HepG2 (cell line): Measurements from ENCODE around the gene CYBC1. TPM values are rescaled to one million over a fixed set of nuclear protein-coding genes. Genes with fewer than 3 reads are reported as not detected.
A peak's percentile ranks its signal among the peaks of the same experiment; 100 is the strongest.

ENCODE experiments used
- AHR ChIP-seq: IDR thresholded peaks from 2 replicates; pipeline ENCODE4 v1.6.1; 2018; ENCODE audit warnings: missing genetic modification reagents, missing compliant biosample characterization
- ATF4 ChIP-seq, 2 experiments: fragments of 450-650 bp in 1 of 2; sonication (generic) in 1 of 2; formaldehyde crosslinking; IDR thresholded peaks; 2 replicates each; pipeline versions ENCODE4 v1.5.0 to v1.8.0; 2020 to 2022; ENCODE audit warnings: mild to moderate bottlenecking in 1 of 2, missing genetic modification reagents in 1 of 2
- EED ChIP-seq: sonication (generic); formaldehyde crosslinking; IDR thresholded peaks from 2 replicates; pipeline ENCODE4 v1.5.0; 2020; ENCODE audit warnings: mild to moderate bottlenecking, missing genetic modification reagents
- FOXK1 ChIP-seq: sonication (generic); formaldehyde crosslinking; IDR thresholded peaks from 2 replicates; pipeline ENCODE4 v1.4.0; 2020; ENCODE audit warnings: low read depth, missing genetic modification reagents, borderline replicate concordance
- HES4 ChIP-seq: sonication (generic); formaldehyde crosslinking; IDR thresholded peaks from 2 replicates; pipeline ENCODE4 v1.9.0; 2021; ENCODE audit warnings: mild to moderate bottlenecking, missing genetic modification reagents, borderline replicate concordance
- POGZ ChIP-seq: sonication (generic); formaldehyde crosslinking; IDR thresholded peaks from 2 replicates; pipeline ENCODE4 v1.4.0; 2020; ENCODE audit warnings: mild to moderate bottlenecking, missing genetic modification reagents
- RXRB ChIP-seq: IDR thresholded peaks from 2 replicates; pipeline ENCODE4 v1.6.1; 2016; ENCODE audit warnings: borderline replicate concordance, missing genetic modification reagents, missing compliant biosample characterization
- SATB2 ChIP-seq: sonication (generic); formaldehyde crosslinking; IDR thresholded peaks from 2 replicates; pipeline ENCODE4 v1.5.0; 2020; ENCODE audit warnings: missing genetic modification reagents
- SMAD1 ChIP-seq: sonication (generic); formaldehyde crosslinking; IDR thresholded peaks from 2 replicates; pipeline ENCODE4 v1.4.0; 2020; ENCODE audit warnings: missing genetic modification reagents, low read depth, mild to moderate bottlenecking, borderline replicate concordance
- SMARCC2 ChIP-seq: fragments of 450-650 bp; IDR thresholded peaks from 2 replicates; pipeline ENCODE4 v1.6.1; 2017; ENCODE audit warnings: antibody characterized with exemption, mild to moderate bottlenecking
- SRF ChIP-seq: IDR thresholded peaks from 2 replicates; pipeline ENCODE4 v1.6.1; 2011; ENCODE audit warnings: mild to moderate bottlenecking, low read depth, low read length, moderate library complexity
- ZBTB38 ChIP-seq: sonication (generic); formaldehyde crosslinking; IDR thresholded peaks from 2 replicates; pipeline ENCODE4 v1.5.1; 2020; ENCODE audit warnings: mild to moderate bottlenecking, missing genetic modification reagents
- ZNF160 ChIP-seq: sonication (generic); formaldehyde crosslinking; IDR thresholded peaks from 2 replicates; pipeline ENCODE4 v1.8.0; 2022; ENCODE audit warnings: mild to moderate bottlenecking, inconsistent platforms, missing genetic modification reagents
- ZNF350 ChIP-seq: sonication (generic); formaldehyde crosslinking; IDR thresholded peaks from 2 replicates; pipeline ENCODE4 v1.4.0; 2020; ENCODE audit warnings: mild to moderate bottlenecking, low read depth, missing genetic modification reagents, borderline replicate concordance
- ZNF598 ChIP-seq: sonication (generic); formaldehyde crosslinking; IDR thresholded peaks from 2 replicates; pipeline ENCODE4 v1.5.1; 2020; ENCODE audit warnings: mild to moderate bottlenecking, missing genetic modification reagents, borderline replicate concordance
- ZNF720 ChIP-seq: sonication (generic); formaldehyde crosslinking; IDR thresholded peaks from 2 replicates; pipeline ENCODE4 v1.4.0; 2020; ENCODE audit warnings: missing genetic modification reagents
- ZSCAN5A ChIP-seq: sonication (generic); formaldehyde crosslinking; IDR thresholded peaks from 2 replicates; pipeline ENCODE4 v1.8.0; 2022; ENCODE audit warnings: mild to moderate bottlenecking, missing genetic modification reagents, borderline replicate concordance
- polyA plus RNA-seq, 8 experiments: library from polyadenylated mRNA; depleted of rRNA in 3 of 8; stranded (reverse) in 7 of 8; unstranded in 1 of 8; fragments of >200 nt; fragmentation: Illumina TruSeq in 4 of 8; extraction: Trizol in 4 of 8; gene quantifications; 2 replicates each; pipeline versions ENCODE4 v1.2.1 to v1.2.3, GENCODE V29; 2011 to 2016; ENCODE audit warnings: low read depth in 4 of 8, missing spikeins in 1 of 8, mixed read lengths in 1 of 8; ENCODE audit not compliant: insufficient read depth in 1 of 8
- total RNA-seq, 5 experiments: library from RNA; depleted of rRNA; stranded (reverse); fragments of >200 nt; fragmentation: Illumina TruSeq; extraction: Trizol; gene quantifications; 2 replicates each; pipeline ENCODE4 v1.2.3, GENCODE V29; 2016; ENCODE audit warnings: low read depth in 1 of 5
- TF ChIP-seq, protein P1 (sequence below): sonication (generic); formaldehyde crosslinking; IDR thresholded peaks from 2 replicates; pipeline ENCODE4 v1.8.0; 2022; ENCODE audit warnings: mild to moderate bottlenecking, missing genetic modification reagents
- TF ChIP-seq, protein P2 (sequence below): IDR thresholded peaks from 2 replicates; pipeline ENCODE4 v1.6.1; 2016; ENCODE audit warnings: missing biosample characterization, missing genetic modification reagents, low read depth
- TF ChIP-seq, protein P3 (sequence below): sonication (generic); formaldehyde crosslinking; IDR thresholded peaks from 2 replicates; pipeline ENCODE4 v1.8.1; 2023; ENCODE audit warnings: mild to moderate bottlenecking, missing genetic modification reagents, borderline replicate concordance
- TF ChIP-seq, protein P4 (sequence below): sonication (generic); formaldehyde crosslinking; IDR thresholded peaks from 2 replicates; pipeline ENCODE4 v1.9.0; 2021; ENCODE audit warnings: missing genetic modification reagents, borderline replicate concordance

CYBC1 gene
- total and polyA plus RNA-seq, 2 of the 13 experiments (the other 11 are each of a cell fraction or from before 2014, with no cell fraction given): 43.4 to 44.1 TPM

DNA sequence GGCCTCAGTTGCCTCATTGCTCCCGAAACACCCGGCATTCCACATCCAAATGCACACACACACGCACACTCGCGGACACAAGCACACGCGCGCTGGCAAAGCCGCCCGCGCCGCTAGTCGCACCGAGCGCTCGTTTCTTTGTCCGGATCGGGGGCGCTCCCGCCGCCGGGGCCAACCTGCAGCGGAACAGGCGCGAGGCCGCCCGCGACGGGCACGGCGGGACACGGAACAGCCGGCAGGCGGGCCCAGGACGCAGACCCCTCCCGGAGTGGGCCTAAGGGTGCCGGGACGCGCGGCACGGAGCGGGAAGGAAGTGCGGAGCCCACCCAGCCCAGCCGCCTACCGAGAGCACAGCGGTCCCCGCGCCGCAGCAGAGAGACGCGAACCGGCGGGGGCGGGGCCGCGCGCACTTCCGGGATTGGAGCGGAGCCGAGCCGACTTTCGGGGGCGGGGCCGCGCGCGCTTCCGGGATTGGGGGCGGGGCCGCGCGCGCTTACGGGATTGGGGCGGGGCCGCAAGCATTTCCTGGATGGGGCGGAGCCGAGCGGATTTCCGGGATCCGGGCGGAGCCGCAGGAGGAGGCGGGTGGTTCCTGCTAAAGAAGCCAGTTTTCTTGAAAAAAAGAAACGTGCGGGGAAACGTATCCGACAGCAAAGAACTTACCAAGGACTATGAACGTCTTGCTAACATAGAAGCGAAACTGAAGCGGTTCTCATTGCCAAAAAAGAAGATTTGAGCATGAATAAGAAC is at the start of gene CYBC1 (continued):
- TF ChIP-seq HES4 (peak; percentile 81; the same call in 1 of the 2 replicates), FOXK1 (CRISPR knock-in tag) (peak; percentile 59; the same call in 1 of the 2 replicates), SRF (no peak), SMARCC2 (no peak), ATF4 (CRISPR knock-in tag; IDR thresholded peaks at IDR 0.05) (peak in 1 of 2 experiments; percentile 39; a peak in 1 of 4 replicates), ZBTB38 (CRISPR knock-in tag) (peak; percentile 90), ZNF720 (CRISPR knock-in tag) (no peak), ZNF350 (CRISPR knock-in tag) (no peak), ZNF160 (CRISPR knock-in tag) (peak; percentile 83; the same call in 1 of the 2 replicates), SATB2 (0 out of 2 replicates have a peak, but pooled peaks have one; percentile 24), ZNF598 (CRISPR knock-in tag) (peak; percentile 71), EED (peak; percentile 78; the same call in 1 of the 2 replicates), POGZ (CRISPR knock-in tag) (peak; percentile 50), ZSCAN5A (peak; percentile 68), SMAD1 (CRISPR knock-in tag) (0 out of 2 replicates have a peak, but pooled peaks have one; percentile 38), AHR (peak; percentile 42; the same call in 1 of the 2 replicates), RXRB (CRISPR knock-in tag) (peak; percentile 40)
- TF ChIP-seq, protein P1, sequence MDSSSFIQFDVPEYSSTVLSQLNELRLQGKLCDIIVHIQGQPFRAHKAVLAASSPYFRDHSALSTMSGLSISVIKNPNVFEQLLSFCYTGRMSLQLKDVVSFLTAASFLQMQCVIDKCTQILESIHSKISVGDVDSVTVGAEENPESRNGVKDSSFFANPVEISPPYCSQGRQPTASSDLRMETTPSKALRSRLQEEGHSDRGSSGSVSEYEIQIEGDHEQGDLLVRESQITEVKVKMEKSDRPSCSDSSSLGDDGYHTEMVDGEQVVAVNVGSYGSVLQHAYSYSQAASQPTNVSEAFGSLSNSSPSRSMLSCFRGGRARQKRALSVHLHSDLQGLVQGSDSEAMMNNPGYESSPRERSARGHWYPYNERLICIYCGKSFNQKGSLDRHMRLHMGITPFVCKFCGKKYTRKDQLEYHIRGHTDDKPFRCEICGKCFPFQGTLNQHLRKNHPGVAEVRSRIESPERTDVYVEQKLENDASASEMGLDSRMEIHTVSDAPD (CRISPR knock-in tag): peak; percentile 59; the same call in 1 of the 2 replicates
- TF ChIP-seq, protein P2, sequence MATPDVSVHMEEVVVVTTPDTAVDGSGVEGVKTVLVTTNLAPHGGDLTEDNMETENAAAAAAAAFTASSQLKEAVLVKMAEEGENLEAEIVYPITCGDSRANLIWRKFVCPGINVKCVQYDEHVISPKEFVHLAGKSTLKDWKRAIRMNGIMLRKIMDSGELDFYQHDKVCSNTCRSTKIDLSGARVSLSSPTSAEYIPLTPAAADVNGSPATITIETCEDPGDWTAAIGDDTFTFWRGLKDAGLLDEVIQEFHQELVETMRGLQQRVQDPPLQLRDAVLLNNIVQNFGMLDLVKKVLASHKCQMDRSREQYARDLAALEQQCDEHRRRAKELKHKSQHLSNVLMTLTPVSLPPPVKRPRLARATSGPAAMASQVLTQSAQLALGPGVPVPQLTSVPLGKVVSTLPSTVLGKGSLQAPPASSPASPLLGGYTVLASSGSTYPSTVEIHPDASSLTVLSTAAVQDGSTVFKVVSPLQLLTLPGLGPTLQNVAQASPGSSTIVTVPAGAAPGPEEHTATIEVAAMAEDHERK (CRISPR knock-in tag): 0 out of 2 replicates have a peak, but pooled peaks have one; percentile 36
- TF ChIP-seq, protein P3, sequence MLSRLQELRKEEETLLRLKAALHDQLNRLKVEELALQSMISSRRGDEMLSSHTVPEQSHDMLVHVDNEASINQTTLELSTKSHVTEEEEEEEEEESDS (CRISPR knock-in tag): 0 out of 2 replicates have a peak, but pooled peaks have one; percentile 83
- TF ChIP-seq, protein P4, sequence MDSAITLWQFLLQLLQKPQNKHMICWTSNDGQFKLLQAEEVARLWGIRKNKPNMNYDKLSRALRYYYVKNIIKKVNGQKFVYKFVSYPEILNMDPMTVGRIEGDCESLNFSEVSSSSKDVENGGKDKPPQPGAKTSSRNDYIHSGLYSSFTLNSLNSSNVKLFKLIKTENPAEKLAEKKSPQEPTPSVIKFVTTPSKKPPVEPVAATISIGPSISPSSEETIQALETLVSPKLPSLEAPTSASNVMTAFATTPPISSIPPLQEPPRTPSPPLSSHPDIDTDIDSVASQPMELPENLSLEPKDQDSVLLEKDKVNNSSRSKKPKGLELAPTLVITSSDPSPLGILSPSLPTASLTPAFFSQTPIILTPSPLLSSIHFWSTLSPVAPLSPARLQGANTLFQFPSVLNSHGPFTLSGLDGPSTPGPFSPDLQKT (CRISPR knock-in tag): peak; percentile 86; the same call in 1 of the 2 replicates
